ENCODE measurements around the gene KDM7A.

KDM7A gene

GRCh38 chr7:140051820-140052219 is 125.0 kb downstream of the KDM7A start:
- peak in 1 of 2 experiments; percentile 7 for DNase-seq

- DNase-seq, result no peak
Measured at GRCh38 chr7:140050100-140050499, 126.7 kb downstream of the KDM7A start.

DNA sequence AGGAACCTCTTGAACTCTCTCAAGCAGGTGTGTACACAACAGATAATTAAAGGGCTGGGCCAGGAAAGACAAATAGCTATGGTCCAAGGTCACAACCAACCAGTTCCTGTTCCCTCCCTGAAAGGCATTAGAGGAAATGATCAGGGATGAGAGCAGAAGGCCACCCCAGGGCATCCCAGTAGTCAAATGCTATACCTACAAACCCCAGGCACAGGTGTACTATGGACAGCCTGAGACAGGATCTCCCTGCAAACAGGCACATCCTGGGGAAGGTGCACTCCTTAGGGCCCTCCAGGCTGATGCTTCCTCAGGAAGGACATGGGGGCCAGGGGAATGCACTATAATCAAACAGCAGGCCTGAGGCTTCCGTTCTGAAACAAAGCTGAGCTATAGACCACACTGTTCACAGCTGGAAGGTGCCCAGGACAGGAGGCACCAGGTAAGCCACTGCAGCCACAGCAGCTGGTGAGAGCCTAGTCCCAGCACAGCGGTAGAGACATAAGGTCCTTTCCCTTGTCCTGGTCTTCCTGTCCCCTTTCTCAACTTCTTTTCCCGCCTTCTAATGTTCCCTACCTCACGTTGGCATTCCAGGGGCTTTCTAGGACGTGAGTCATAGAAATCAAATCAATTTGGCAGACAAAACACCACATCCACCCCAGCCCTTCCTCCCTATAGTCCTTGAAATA is 127.3 kb downstream of the KDM7A start:
- DNase-seq, result no peak

DNA sequence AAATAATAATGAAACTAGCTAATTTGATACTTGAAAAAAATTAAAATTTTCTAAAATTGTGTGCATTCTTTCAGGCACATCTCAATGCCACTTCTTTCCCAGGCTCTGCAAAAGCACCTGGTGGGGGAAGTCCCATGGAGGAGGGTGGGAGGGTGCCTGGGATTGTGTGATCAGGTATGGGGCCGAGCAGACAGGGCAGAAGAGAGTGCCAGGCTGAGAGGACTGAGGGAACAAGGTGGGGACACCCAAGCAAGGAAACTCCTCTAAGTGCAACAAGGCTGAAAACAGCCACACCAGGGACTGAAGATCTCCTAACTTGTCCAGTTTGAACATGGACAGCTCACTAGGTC is 127.8 kb downstream of the KDM7A start:
- no peak for DNase-seq

- DNase-seq, result no peak
Measured at GRCh38 chr7:140048138-140048537, 128.6 kb downstream of the KDM7A start.

- no peak for DNase-seq
Measured at GRCh38 chr7:140047197-140047596, 129.6 kb downstream of the KDM7A start.

GRCh38 chr7:140045697-140046096 is 131.1 kb downstream of the KDM7A start:
- no peak for DNase-seq

DNA sequence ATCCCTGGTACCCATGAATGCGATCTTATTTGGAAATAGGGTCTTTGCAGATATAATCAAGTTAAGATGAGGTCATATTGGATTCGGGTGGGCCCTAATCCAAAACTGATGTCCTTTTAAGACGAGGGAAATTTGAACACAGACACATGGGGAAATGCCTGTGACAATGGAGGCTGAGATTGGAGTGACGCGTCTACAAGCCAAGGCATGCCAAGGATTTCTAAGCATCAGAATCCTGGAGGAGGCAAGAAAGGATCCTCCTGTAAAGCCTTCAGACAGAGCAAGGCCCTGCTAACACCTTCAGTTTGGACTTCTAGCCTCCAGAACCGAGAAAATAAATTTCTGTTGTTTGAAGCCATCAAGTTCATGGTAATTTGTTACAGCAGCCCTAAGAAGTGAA is 132.5 kb downstream of the KDM7A start:
- DNase-seq, result no peak

- DNase-seq, result no peak
Measured at GRCh38 chr7:140042386-140042670, 134.5 kb downstream of the KDM7A start.

DNA sequence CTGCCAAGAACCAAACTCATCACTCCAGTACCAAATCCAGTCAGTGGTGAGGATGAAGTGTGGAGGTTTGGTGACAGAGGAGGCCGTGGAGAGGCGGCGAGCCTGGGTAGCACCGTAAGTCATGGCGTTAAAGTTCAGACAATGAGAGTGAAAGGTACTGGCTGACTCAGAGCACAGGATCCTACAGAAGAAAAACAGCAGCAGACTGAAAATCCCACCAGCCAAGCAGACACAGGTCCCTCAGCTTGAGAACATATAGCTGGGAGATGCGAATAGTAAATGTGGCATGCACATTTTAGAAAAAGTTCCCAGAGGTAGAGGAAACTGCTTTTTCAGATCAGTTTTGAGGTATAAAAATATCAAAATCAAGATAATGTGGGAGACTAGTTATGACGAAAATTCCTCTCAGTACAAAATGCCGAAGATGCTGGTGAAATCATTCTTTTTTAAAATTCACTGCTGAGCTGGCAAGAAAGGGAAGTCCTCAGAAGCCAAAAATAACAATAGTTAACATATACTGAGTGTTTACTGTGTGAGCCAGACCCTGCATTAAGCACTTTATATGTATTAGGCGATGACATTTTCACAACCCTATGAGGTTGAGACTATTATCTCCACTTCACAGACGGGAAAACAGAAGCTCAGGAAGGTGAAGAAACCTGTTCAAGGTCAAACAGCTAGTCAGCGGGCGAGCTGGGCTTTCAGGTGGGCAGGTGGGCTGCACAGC is 135.0 kb downstream of the KDM7A start:
- no peak for DNase-seq

GRCh38 chr7:140039896-140040295 is 136.9 kb downstream of the KDM7A start:
- no peak for DNase-seq

DNA sequence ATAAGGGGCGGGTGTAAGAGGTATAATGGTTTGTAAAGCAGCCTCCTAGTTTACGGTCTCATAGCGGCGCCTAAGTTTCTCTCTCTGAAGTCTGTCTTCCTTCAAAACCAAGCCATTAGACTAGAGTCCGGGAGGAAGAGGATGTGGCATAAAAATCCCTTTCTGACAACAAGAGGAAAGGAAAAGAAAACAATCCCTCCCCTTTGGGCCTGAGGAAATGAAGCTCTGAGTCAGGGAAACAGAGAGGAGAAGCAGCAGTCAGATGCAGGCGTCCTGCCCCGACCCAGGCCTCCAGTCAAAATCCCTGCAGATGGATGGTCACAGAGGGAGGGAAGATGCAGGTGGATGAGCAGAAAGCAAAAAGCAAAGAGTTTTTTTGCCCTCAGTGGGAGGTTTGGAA is 137.7 kb downstream of the KDM7A start:
- DNase-seq, result no peak

DNA sequence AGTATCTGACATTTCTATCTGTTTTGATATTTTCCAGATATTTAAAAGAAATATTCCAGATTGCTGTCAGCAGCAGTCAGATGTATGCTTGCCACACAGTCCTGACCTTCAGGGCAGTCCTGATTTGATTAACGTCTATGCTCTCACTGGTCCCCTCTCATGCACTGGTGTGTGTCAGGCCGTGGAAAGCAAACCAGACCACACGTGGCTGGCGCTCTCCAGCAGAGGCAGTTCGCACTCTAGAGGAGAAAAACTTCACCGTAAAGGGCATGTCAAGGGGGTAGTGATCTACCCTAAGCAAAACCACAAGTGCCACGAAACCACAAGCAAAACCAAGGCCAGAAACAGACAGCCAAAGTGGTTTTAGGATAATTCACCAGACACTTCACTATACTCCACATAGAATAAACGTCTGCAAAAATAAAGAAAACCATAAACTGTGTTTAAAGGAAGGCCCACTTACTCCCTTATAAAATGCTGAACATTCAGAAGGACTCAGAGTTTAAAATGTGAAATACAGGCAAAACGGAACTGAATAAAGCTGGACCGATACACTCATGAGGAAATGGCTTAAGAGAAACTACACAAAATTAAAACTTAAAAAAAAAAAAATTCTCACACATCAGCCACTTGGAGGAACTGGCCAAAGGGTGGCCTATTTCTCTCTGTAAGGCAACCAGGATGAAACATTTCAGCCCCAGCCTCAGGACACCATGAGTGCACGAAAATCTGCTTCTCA is 140.4 kb downstream of the KDM7A start:
- DNase-seq, result no peak

- DNase-seq, result no peak
Measured at GRCh38 chr7:140035400-140036223, 141.2 kb downstream of the KDM7A start.

All from AML-193 (cell line).